GM23338 (cell line): ENCODE results near the gene TEPSIN.

ENCODE experiments used
- CTCF ChIP-seq, 2 experiments: fragments of 200-600 bp in 1 of 2; sonication (generic) in 1 of 2; conservative IDR thresholded peaks; 2 replicates each; pipeline versions ENCODE4 v1.5.1 to v1.6.1; 2016 to 2017; ENCODE audit warnings: antibody characterized with exemption in 2 of 2, low read depth in 2 of 2, mild to moderate bottlenecking in 2 of 2, moderate library complexity in 1 of 2
- ETS1 ChIP-seq: IDR thresholded peaks from 2 replicates; pipeline ENCODE4 v1.6.1; 2016; ENCODE audit warnings: antibody characterized with exemption
- EZH2 ChIP-seq: fragments of 200-600 bp; sonication (generic); IDR thresholded peaks from one replicate; pipeline ENCODE4 v1.8.0; 2017; ENCODE audit warnings: antibody characterized with exemption, mild to moderate bottlenecking, low read depth; ENCODE audit not compliant: unreplicated experiment
- EZH2phosphoT487 ChIP-seq: fragments of 200-600 bp; sonication (generic); IDR thresholded peaks from one replicate; pipeline ENCODE4 v1.8.1; 2018; ENCODE audit warnings: antibody characterized with exemption; ENCODE audit not compliant: unreplicated experiment
- JUNB ChIP-seq: IDR thresholded peaks from one replicate; pipeline ENCODE4 v1.6.1; 2016; ENCODE audit warnings: antibody characterized with exemption; ENCODE audit not compliant: unreplicated experiment
- NANOG ChIP-seq: IDR thresholded peaks from 2 replicates; pipeline ENCODE4 v1.6.1; 2016; ENCODE audit warnings: antibody characterized with exemption, borderline replicate concordance
- POLR2AphosphoS5 ChIP-seq: IDR thresholded peaks from 2 replicates; pipeline ENCODE4 v1.6.1; 2016; ENCODE audit warnings: antibody characterized with exemption, low read depth
- REST ChIP-seq: IDR thresholded peaks from one replicate; pipeline ENCODE4 v1.6.1; 2018; ENCODE audit warnings: antibody characterized with exemption; ENCODE audit not compliant: unreplicated experiment

- no peak for TF ChIP-seq REST
- no peak for TF ChIP-seq EZH2
- no peak for TF ChIP-seq CTCF (conservative IDR thresholded peaks at IDR 0.05; ENCODE audit: low read depth in 2 of 2)
- no peak for TF ChIP-seq POLR2AphosphoS5
- no peak for TF ChIP-seq ETS1
- TF ChIP-seq EZH2phosphoT487 = no peak
- no peak for TF ChIP-seq JUNB
- no peak for TF ChIP-seq NANOG
Observed at GRCh38 chr17:81228420-81228819, 10.4 kb downstream of the TEPSIN start.
